Esophagus (tissue), 2 donors: ENCODE measurements around the gene DAPK2. TPM values are rescaled to one million over a fixed set of nuclear protein-coding genes. Genes with fewer than 3 reads are reported as not detected.

ENCODE experiments used
- H3K27ac ChIP-seq, 2 donors: one replicate each; pipeline ENCODE4 v1.5.1; 2013; ENCODE audit warnings: low read depth in 2 of 2, mild to moderate bottlenecking in 2 of 2, inconsistent platforms in 1 of 2, low read length in 1 of 2, moderate library complexity in 1 of 2
- H3K27me3 ChIP-seq, 2 donors: one replicate each; pipeline ENCODE4 v1.6.1; 2013; ENCODE audit warnings: low read length in 2 of 2, control low read depth in 1 of 2, mild to moderate bottlenecking in 1 of 2; ENCODE audit not compliant: insufficient read depth in 2 of 2, control insufficient read depth in 1 of 2
- H3K36me3 ChIP-seq, 2 donors: one replicate each; pipeline ENCODE4 v1.6.1; 2013; ENCODE audit warnings: low read length in 1 of 2; ENCODE audit not compliant: control insufficient read depth in 2 of 2, insufficient read depth in 2 of 2
- H3K4me1 ChIP-seq, 2 donors: one replicate each; pipeline ENCODE4 v1.6.1; 2013; ENCODE audit warnings: low read length in 1 of 2; ENCODE audit not compliant: control insufficient read depth in 2 of 2, insufficient read depth in 2 of 2
- H3K4me3 ChIP-seq, 2 donors: one replicate each; pipeline ENCODE4 v1.5.1; 2013; ENCODE audit warnings: low read length in 2 of 2, mild to moderate bottlenecking in 2 of 2, low read depth in 1 of 2, moderate library complexity in 1 of 2
- H3K9me3 ChIP-seq, 2 donors: one replicate each; pipeline ENCODE4 v1.6.1; 2013; ENCODE audit warnings: mild to moderate bottlenecking in 2 of 2, low read depth in 1 of 2, low read length in 1 of 2, moderate library complexity in 1 of 2; ENCODE audit not compliant: control insufficient read depth in 2 of 2, insufficient read depth in 1 of 2
- WGBS, 2 donors: extraction: QIAGEN DNeasy Blood & Tissue Kit; methylation state at CpG; one replicate each; pipeline ENCODE4 v1.1.7; 2013; 5-methylcytosine and 5-hydroxymethylcytosine counted together
- polyA plus RNA-seq, 2 donors: library from polyadenylated mRNA; stranded (reverse); fragments of 200-250 nt; gene quantifications; one replicate each; pipeline ENCODE4 v1.2.3, GENCODE V29; 2013
- donor health status: healthy with polysubstance abuse.
- donor health status: Bipolar disorder and iron deficiency.

Gene DAPK2
- polyA plus RNA-seq, 2 donors = 1.9 to 8.9 TPM

GRCh38 chr15:63928185-63928842 is 118.0 kb downstream of the DAPK2 start:
- H3K27ac ChIP-seq = no peak overlapping the region
- H3K36me3 ChIP-seq = peaks cover 0 to 1% of the 10 kb centered on the region in 2 donors
- H3K4me1 ChIP-seq = peaks cover 0 to 2% of the 10 kb centered on the region in 2 donors
- H3K9me3 ChIP-seq = no peaks in the 10 kb centered on the region
- no peak overlapping the region for H3K4me3 ChIP-seq
- H3K27me3 ChIP-seq = no peaks in the 10 kb centered on the region
- WGBS, 2 donors = 87 to 98% methylated on average over 2 of the region's 2 CpGs

- Histone ChIP-seq H3K27ac (no peak overlapping the region), H3K36me3 (peaks cover 0 to 3% of the 10 kb centered on the region in 2 donors), H3K4me3 (no peak overlapping the region), H3K9me3 (no peaks in the 10 kb centered on the region), H3K4me1 (peaks cover 0 to 2% of the 10 kb centered on the region in 2 donors), H3K27me3 (no peaks in the 10 kb centered on the region)
- 94 to 95% methylated on average over 8 of the region's 8 CpGs for WGBS, 2 donors
Observed at GRCh38 chr15:63923993-63924950, 122.0 kb downstream of the DAPK2 start.

GRCh38 chr15:63922916-63923315 is 123.4 kb downstream of the DAPK2 start:
- Histone ChIP-seq H3K27ac (no peak overlapping the region), H3K36me3 (peaks cover 0 to 3% of the 10 kb centered on the region in 2 donors), H3K9me3 (no peaks in the 10 kb centered on the region), H3K27me3 (no peaks in the 10 kb centered on the region), H3K4me1 (peaks cover 0 to 4% of the 10 kb centered on the region in 2 donors), H3K4me3 (no peak overlapping the region)
- 87 to 91% methylated on average over 16 of the region's 16 CpGs for WGBS, 2 donors

- 63 to 86% methylated on average over 3 of the region's 3 CpGs for WGBS, 2 donors
- H3K4me3 ChIP-seq = no peak overlapping the region
- no peaks in the 10 kb centered on the region for H3K27me3 ChIP-seq
- peaks cover 0 to 3% of the 10 kb centered on the region in 2 donors for H3K36me3 ChIP-seq
- H3K9me3 ChIP-seq = no peaks in the 10 kb centered on the region
- H3K4me1 ChIP-seq = peaks cover 0 to 4% of the 10 kb centered on the region in 2 donors
- no peak overlapping the region for H3K27ac ChIP-seq
Observed at GRCh38 chr15:63922261-63922904, 123.9 kb downstream of the DAPK2 start.

GRCh38 chr15:63920504-63921175 is 125.6 kb downstream of the DAPK2 start:
- H3K4me1 ChIP-seq = peaks cover 0 to 4% of the 10 kb centered on the region in 2 donors
- 90 to 93% methylated on average over 14 of the region's 14 CpGs for WGBS, 2 donors
- peaks cover 0 to 3% of the 10 kb centered on the region in 2 donors for H3K36me3 ChIP-seq
- no peak overlapping the region for H3K27ac ChIP-seq
- no peak overlapping the region for H3K4me3 ChIP-seq
- no peaks in the 10 kb centered on the region for H3K9me3 ChIP-seq
- no peaks in the 10 kb centered on the region for H3K27me3 ChIP-seq

- no peaks in the 10 kb centered on the region for H3K9me3 ChIP-seq
- H3K4me1 ChIP-seq = peaks cover 0 to 2% of the 10 kb centered on the region in 2 donors
- H3K27me3 ChIP-seq = no peaks in the 10 kb centered on the region
- 92 to 93% methylated on average over 9 of the region's 9 CpGs for WGBS, 2 donors
- H3K27ac ChIP-seq = no peak overlapping the region
- H3K36me3 ChIP-seq = peaks cover 0 to 3% of the 10 kb centered on the region in 2 donors
- no peak overlapping the region for H3K4me3 ChIP-seq
Observed at GRCh38 chr15:63918901-63919348, 127.4 kb downstream of the DAPK2 start.

- H3K27me3 ChIP-seq = no peaks in the 10 kb centered on the region
- peaks cover 0 to 2% of the 10 kb centered on the region in 2 donors for H3K36me3 ChIP-seq
- H3K4me1 ChIP-seq = peaks cover 0 to 2% of the 10 kb centered on the region in 2 donors
- no peak overlapping the region for H3K27ac ChIP-seq
- H3K4me3 ChIP-seq = no peak overlapping the region
- WGBS, 2 donors = 52 to 60% methylated on average over 6 of the region's 6 CpGs
- no peaks in the 10 kb centered on the region for H3K9me3 ChIP-seq
Observed at GRCh38 chr15:63918317-63918672, 128.0 kb downstream of the DAPK2 start.

GRCh38 chr15:63917588-63918316 is 128.5 kb downstream of the DAPK2 start:
- H3K27ac ChIP-seq = no peak overlapping the region
- peaks cover 0 to 2% of the 10 kb centered on the region in 2 donors for H3K4me1 ChIP-seq
- H3K36me3 ChIP-seq = no peaks in the 10 kb centered on the region
- no peak overlapping the region for H3K4me3 ChIP-seq
- no peaks in the 10 kb centered on the region for H3K27me3 ChIP-seq
- no peaks in the 10 kb centered on the region for H3K9me3 ChIP-seq
- 73 to 89% methylated on average over 8 of the region's 8 CpGs for WGBS, 2 donors
